Neural cell (in vitro differentiated cells): ENCODE measurements around the gene VPS13C.

Experiments used
- EP300 ChIP-seq: fragments of 450-650 bp; conservative IDR thresholded peaks from 2 replicates; pipeline ENCODE4 v1.6.1; 2014; ENCODE audit warnings: antibody characterized with exemption, mild to moderate bottlenecking, moderate library complexity; ENCODE audit not compliant: poor library complexity, severe bottlenecking
- POLR2AphosphoS5 ChIP-seq: IDR thresholded peaks from 2 replicates; pipeline ENCODE4 v1.6.1; 2012
- RAD21 ChIP-seq: fragments of 450-650 bp; conservative IDR thresholded peaks from 2 replicates; pipeline ENCODE4 v1.6.1; 2014; ENCODE audit warnings: antibody characterized with exemption, mild to moderate bottlenecking, moderate library complexity
- TF ChIP-seq, protein P1 (sequence below): IDR thresholded peaks from 2 replicates; pipeline ENCODE4 v1.6.1; 2012; ENCODE audit warnings: borderline replicate concordance
- TF ChIP-seq, protein P2 (sequence below): fragments of 450-650 bp; IDR thresholded peaks from 2 replicates; pipeline ENCODE4 v1.5.1; 2014; ENCODE audit warnings: antibody characterized with exemption, mild to moderate bottlenecking, moderate library complexity; ENCODE audit not compliant: poor library complexity, severe bottlenecking

DNA sequence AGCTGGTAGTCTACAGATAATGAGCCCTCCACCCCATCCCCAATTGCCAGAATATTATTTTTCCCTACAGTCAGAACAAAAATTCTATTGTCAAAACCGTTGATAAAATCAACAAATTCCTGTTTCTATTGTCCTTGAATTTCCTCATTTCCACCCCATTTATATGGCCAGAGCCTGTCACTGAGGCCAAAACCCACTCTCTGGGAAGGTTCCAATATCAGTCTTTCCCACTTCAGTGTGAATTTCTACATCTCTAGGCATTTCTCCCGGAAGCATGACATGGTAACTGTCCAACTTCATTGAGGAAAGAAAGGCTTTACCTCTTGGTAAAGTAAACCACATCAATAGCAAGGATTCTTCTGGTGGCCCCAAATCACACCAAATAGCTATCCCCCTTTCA is 48.2 kb upstream of the VPS13C start:
- TF ChIP-seq, protein P1, sequence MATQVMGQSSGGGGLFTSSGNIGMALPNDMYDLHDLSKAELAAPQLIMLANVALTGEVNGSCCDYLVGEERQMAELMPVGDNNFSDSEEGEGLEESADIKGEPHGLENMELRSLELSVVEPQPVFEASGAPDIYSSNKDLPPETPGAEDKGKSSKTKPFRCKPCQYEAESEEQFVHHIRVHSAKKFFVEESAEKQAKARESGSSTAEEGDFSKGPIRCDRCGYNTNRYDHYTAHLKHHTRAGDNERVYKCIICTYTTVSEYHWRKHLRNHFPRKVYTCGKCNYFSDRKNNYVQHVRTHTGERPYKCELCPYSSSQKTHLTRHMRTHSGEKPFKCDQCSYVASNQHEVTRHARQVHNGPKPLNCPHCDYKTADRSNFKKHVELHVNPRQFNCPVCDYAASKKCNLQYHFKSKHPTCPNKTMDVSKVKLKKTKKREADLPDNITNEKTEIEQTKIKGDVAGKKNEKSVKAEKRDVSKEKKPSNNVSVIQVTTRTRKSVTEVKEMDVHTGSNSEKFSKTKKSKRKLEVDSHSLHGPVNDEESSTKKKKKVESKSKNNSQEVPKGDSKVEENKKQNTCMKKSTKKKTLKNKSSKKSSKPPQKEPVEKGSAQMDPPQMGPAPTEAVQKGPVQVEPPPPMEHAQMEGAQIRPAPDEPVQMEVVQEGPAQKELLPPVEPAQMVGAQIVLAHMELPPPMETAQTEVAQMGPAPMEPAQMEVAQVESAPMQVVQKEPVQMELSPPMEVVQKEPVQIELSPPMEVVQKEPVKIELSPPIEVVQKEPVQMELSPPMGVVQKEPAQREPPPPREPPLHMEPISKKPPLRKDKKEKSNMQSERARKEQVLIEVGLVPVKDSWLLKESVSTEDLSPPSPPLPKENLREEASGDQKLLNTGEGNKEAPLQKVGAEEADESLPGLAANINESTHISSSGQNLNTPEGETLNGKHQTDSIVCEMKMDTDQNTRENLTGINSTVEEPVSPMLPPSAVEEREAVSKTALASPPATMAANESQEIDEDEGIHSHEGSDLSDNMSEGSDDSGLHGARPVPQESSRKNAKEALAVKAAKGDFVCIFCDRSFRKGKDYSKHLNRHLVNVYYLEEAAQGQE = no peak
- TF ChIP-seq, protein P2, sequence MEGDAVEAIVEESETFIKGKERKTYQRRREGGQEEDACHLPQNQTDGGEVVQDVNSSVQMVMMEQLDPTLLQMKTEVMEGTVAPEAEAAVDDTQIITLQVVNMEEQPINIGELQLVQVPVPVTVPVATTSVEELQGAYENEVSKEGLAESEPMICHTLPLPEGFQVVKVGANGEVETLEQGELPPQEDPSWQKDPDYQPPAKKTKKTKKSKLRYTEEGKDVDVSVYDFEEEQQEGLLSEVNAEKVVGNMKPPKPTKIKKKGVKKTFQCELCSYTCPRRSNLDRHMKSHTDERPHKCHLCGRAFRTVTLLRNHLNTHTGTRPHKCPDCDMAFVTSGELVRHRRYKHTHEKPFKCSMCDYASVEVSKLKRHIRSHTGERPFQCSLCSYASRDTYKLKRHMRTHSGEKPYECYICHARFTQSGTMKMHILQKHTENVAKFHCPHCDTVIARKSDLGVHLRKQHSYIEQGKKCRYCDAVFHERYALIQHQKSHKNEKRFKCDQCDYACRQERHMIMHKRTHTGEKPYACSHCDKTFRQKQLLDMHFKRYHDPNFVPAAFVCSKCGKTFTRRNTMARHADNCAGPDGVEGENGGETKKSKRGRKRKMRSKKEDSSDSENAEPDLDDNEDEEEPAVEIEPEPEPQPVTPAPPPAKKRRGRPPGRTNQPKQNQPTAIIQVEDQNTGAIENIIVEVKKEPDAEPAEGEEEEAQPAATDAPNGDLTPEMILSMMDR = no peak
- TF ChIP-seq EP300 (no peak), POLR2AphosphoS5 (no peak), RAD21 (no peak)
